HG03442 (cell line): ENCODE measurements around the gene MTMR12.

ENCODE experiments used
- ATAC-seq: cut with Tn5 transposase; IDR thresholded peaks from one replicate; pipeline ENCODE4 v1.9.1; 2021; ENCODE audit warnings: mild to moderate bottlenecking, moderate library complexity; ENCODE audit not compliant: unreplicated experiment

MTMR12 gene

DNA sequence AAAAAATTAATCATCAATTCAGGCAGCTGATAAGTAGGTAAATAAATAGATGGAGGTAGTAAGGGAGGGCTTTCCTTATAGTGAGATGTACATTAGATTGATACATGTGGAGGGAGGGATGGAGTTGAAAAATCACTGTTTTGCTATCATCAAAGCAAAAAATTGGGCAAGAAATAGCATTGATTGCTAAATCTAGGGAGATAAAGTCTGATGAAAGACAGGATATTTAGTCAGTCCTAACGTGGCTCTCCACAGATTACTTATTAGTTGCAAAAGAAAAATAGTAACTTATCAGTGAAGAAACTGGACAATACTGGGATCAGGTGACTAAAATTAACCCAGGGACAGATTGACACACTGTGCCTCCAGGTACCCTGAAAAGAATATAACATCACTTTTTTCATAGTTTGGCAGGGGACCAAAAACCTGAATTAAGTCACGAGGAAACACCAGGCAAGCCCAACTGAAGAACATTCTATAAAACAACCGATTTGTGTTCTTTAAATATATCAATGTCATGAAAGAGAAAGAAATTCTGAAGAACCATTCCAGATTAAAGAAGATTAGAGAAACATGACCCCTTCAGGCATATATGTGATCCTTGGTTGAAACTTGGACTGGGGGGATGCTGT, 111.5 kb downstream of the MTMR12 start:
- no peak for ATAC-seq

DNA sequence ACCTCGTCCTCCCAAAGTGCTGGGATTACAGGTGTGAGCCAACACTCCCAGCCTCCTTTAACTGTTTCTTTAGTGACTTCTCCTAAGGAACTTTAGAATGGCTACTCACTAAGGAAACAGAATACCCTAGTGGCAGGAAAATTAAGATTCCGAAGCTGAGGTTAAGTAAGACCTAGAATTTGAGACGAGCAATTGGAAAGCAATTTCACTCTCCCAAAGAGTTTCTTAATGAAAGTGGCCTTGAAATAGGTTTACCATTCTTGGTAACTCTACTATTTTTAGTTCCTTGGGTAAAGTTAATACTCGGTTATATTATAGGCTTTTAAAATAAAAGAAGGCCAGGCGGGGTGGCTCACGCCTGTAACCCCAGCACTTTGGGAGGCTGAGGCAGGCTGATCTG, 115.7 kb downstream of the MTMR12 start:
- no peak for ATAC-seq

GRCh38 chr5:32195265-32195664, 117.5 kb downstream of the MTMR12 start:
- ATAC-seq, result no peak

GRCh38 chr5:32193591-32193990, 119.1 kb downstream of the MTMR12 start:
- no peak for ATAC-seq

DNA sequence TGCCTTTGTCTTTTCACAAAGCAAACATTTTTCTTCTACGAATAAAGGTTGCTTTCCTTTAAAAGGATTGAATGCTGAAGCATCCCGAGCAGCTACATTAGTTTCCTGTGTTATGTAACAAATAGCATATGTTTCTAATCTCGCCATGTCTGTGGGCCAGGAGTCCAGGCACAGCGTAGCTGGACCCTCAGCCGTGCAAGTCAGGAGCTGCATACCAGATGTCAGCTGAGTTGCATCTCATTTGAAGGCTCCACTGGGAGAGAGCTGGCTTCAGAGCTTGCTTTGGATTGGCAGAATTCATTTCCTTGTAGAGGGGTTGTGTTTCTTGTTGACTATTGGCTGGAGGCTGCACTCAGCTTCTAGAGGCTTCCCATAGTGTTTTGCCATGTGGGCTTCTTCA, 122.6 kb downstream of the MTMR12 start:
- ATAC-seq, result no peak

- no peak for ATAC-seq
Measured at GRCh38 chr5:32187675-32188074, 125.1 kb downstream of the MTMR12 start.

DNA sequence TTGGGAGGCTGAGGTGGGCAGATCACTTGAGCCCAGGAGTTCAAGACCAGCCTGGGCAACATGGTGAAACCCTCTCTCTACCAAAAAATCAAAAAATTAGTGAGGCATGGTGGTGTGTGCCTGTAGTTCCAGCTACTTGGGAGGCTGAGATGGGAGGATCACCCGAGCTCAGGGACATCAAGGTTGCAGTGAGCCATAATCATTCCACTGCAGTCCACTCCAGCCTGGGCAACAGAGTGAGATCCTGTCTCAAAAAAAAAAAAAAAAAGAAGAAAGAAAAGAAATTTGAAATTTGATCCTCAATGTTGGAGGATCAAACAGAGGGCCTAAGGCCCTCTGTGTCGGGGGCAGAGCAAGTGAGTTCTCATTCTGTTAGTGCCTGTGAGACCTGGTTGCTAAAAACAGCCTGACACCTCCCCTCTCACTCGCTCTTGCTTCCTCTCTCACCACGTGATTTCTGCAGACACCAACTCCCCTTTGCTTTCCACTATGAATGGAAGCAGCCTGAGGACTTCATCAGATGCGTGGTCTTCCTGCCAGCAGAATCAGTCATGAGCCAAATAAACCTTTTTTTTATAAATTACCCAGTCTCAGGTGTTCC, 130.2 kb downstream of the MTMR12 start:
- ATAC-seq, result peak; percentile 65
